Measurements from ENCODE around the gene IGLL5.
"Not testable (repeated sequence)": the region's sequence is repeated elsewhere in the genome, so short reads cannot be mapped to it uniquely, and the experiment has no call there.

The IGLL5 gene

DNA sequence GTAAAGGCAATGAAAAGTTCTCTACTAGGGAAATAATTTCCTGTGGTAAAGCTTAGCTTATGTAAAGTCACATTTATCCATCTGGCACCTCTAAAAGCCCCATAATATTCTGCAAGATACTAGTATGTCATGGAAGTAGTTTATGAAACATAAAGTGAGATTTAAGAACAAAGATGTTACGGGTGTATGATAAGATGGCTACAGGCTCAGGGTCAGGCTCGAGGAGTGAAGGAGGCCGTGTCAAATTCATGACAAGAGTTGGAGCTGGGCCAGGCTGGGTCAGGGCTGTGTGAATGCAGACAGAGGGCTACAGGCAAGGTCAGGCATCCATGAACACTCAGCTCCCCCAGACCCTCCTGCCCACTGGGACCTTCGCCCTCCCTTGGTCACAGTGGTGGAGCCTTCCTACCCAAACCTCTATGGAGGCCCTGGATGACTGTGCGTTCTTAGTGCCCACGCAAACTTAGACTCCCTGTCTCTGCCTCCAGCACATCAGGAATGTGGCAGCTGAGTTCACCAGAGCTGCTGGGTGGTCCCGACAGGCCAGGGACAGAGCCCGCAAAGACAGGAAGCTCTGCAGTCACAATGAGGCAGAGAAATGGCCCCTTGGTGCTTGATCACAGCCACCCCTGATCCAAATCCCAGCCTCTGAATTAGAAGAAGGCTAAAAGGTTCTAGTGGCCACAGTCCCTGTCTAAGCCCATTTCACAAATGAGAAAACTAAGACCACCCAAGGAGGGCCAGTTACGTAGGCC lies 14.8 kb downstream of the IGLL5 start:
- DNase-seq, result no peak

DNA sequence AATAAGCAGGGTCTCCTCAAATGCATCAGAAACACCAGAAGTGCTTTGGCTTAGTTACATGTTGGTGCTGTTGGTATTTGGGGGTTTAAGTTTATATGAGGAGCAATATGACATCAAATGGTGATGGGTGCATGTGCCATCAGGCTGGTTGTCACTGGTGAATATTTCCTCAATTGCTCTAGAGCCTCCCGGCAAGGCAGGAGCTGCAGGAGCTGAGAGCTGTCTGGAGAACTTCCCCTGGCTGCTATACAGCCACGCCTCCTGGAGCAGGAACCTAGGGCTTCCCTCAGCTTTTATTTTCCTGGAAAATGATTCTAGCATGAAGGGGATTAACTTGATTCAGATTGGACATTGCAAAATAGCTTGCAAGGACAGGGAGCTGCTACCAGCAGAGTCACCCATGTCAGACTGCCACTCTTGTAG lies 15.8 kb downstream of the IGLL5 start:
- no peak for DNase-seq

DNA sequence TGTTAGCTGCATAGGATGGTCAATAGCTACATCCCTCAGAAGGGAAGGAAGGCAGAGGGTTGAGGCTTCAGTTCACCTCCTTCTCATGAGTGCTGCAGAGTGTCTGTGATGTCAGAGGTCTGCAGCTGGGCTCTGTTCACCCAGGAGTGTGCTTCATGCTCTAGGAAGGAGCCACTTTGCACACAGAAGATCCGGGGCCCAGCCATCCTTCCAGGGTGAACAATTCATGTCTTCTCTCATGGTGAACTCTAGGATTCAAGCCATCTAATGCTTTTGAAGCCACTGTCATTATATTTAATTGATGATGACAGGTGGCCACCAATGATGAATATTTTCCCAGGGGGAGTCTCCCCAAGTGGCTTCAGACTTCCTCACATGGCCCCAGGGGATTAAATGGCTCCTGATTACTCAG lies 16.2 kb downstream of the IGLL5 start:
- not testable (repeated sequence) for DNase-seq

DNA sequence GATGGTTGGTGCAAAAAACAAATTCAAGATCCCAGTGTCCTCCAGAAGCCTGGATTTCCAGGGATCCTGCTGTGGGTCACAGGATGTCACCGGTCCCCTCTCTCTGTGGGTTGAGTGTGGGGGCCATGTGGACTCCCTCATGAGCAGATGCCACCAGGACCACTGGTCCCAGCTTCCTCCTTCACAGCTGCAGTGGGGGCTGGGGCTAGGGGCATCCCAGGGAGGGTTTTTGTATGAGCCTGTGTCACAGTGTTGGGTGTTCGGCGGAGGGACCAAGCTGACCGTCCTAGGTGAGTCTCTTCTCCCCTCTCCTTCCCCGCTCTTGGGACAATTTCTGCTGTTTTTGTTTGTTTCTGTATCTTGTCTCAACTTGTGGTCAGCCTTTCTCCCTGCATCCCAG lies 17.1 kb downstream of the IGLL5 start:
- DNase-seq, result not testable (repeated sequence)

DNA sequence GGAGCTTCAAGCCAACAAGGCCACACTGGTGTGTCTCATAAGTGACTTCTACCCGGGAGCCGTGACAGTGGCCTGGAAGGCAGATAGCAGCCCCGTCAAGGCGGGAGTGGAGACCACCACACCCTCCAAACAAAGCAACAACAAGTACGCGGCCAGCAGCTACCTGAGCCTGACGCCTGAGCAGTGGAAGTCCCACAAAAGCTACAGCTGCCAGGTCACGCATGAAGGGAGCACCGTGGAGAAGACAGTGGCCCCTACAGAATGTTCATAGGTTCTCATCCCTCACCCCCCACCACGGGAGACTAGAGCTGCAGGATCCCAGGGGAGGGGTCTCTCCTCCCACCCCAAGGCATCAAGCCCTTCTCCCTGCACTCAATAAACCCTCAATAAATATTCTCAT lies 18.8 kb downstream of the IGLL5 start:
- not testable (repeated sequence) for DNase-seq

DNA sequence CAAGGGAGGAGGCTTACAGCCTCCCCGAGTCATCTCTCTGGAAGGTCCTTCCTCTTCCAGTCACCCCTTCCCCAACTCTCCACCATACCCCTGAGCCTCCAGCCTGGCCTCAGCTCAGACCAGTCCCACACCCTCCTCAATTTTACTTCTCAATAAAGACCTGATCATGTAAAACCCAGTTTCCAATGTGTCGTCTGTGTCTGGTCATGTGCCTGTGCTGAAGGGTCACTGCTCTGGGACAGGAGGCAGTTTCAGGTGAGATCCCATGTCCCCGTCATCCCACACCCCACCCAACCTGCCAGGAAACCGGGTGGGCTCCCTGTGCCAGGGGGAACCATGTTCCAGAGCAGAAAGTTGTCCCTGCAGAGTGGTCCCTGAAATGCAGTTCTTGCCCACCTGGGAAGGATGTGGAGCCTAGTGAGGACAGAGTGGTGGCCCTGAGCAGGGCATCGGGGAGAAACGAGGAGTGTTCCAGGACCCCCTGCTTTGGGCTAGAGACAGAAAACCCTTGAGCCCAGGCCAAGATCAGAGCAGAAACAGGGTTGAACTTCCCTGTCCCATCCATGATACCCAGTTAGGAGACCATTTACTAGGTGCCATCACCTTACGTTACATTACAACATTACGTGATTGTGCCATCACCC lies 19.4 kb downstream of the IGLL5 start:
- DNase-seq, result no peak

DNA sequence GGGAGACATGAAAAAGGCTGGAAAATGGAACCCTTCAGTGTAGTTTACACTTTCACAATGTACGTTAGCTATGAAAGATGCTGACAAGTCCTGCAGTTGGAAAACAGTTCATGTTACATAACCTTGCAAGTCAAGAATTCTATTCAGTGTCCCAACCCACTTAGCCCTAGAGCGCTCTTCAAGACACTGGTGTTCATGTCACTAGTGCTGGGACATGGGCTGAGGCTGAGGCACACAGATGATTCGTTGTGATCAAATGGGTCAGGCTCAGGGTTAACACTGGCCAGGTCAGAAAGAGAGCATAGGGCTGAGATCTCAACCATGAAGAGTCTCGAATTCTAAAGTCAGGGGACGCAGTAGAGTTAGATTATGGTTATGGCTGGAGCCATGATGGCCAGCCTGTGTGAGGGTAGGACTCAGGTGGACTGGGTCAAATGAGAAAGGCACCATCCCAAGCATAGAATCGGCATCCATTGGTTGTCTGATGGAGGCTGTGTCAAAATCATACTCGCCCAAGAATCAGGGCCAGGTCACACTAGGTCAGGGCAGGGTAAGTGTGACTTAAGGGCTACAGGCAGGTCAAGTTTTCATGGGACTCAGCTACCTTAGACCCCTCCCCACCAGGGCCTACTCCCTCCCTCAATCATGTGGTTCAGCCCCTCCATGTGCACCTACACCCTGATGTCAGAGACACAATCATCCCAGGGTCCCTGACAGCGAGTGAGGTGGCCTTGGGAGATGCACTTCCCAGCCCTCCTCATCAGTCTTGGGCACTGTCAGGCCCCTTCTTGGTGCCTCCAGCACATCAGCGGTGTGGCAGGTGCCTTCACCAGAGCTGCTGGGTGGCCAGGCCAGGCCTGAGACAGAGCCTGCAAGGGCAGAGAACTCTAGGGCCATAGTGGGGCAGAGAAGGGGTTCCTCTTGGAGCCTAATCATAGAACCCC lies 20.2 kb downstream of the IGLL5 start:
- no peak for DNase-seq

DNA sequence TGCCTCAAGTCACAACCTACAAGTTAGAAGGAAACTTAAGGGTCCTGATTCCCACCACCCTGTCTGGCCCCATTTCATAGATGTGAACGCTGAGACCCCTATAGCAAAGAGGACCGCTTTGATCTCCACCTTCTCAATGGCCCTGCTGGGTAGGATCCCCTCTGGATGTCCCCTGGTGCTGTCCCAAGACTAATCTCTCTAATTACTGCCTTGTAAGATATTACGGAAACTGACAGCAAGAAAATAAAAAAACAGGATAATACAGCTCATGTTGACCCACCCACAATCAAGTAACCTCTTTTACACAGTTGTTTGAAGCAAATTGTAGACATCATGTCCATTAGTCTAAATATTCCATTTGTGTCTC lies 20.9 kb downstream of the IGLL5 start:
- DNase-seq, result no peak

DNA sequence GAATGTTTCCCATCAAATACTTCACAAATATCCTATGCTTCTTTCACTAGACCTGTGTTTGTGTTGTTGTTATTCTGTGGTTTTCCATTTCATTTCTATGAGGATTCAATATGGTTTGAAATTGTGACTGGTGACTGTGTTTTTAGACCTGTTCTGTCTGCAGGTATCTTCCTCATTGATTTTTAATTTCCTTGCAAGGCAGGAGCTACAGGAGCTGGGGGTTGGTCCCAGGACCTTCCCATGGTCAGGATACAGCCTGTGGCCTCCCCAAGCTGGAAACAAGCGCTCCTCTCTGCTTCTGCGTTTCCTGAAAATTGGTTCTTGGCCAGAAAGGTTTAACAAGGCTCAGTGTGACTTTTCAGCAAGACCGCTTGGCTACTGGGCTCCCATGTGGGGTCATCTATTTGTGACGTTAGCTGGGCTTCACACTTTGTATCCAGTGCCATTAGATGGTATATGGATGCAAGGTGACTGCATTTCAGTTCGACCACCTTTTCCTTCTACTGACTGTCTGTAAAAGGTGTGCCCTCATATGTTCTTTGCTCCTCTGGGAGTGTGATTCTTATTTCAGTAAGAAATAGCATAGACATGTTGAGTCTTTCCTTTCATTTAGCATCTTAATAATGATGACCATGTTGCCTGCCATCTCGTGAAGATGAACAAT lies 21.5 kb downstream of the IGLL5 start:
- no peak for DNase-seq

DNA sequence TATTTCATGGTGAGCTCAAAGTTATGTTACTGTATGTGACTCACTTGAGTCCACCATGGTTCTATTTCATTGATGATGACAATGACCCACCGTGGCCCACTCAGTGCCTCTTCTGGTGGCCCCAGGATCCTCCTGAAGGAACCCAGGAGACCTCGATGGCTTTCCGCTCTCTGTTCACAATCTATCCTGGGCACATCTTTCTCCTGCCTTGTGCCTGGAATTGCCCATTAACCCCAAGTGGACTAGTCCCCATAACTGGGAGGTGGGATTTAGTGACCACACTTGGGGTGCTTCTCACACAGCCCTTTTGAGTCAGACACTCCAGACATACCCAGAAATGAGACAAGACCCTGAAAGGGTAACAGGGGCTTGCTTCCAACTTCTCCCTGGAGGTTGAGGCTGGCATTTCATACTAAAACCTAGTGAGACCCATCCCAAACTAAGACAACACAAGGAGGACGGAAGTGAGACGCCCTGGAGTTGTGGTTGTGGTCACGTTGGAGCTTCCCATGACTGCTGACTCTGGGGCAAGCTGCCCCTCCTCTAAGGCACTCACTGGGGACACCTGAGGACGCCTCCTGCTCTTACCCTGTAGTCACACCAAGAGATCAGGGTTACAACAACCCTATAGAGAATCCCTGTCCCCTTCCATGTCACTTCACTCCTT lies 22.1 kb downstream of the IGLL5 start:
- DNase-seq, result no peak

DNA sequence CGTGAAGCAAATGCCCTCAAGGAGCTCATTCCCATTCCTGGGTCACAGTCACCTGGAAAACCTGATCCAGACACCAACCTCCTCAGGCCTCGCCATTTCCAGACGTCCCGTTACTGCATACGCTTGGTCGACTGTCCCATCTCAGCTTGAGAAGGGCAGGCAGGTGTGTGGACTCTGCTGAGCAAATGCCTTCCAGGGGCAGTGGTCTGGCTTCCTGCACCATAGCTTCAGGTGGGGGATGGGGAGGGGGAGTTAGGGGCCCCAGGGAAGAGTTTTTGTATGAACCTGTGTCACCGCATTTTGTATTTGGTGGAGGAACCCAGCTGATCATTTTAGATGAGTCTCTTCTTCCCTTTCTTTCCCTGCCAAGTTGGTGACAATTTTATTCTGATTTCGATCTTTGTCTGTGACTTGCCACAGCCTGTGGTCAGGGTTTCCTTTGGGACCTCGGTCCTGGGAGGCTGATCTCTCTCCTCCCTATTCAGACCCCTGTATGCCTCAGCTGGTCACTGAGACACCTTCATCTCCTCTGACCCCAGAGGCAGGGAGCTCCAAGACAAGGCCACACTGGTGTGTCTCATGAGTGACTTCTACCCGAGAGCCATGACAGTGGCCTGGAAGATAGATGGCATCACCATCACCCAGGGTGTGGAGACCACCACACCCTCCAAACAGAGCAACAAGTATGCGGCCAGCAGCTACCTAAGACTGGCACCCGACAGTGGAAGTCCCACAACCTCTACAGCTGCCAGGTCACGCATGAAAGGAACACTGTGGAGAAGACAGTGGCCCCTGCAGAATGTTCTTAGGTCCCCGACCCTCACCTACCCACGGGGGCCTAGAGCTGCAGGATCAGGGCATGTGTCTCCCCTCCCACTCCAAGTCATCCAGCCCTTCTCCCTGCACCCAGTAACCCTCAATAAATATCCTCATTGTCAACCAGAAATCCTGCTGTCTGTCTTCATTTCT lies 22.9 kb downstream of the IGLL5 start:
- DNase-seq, result no peak

DNA sequence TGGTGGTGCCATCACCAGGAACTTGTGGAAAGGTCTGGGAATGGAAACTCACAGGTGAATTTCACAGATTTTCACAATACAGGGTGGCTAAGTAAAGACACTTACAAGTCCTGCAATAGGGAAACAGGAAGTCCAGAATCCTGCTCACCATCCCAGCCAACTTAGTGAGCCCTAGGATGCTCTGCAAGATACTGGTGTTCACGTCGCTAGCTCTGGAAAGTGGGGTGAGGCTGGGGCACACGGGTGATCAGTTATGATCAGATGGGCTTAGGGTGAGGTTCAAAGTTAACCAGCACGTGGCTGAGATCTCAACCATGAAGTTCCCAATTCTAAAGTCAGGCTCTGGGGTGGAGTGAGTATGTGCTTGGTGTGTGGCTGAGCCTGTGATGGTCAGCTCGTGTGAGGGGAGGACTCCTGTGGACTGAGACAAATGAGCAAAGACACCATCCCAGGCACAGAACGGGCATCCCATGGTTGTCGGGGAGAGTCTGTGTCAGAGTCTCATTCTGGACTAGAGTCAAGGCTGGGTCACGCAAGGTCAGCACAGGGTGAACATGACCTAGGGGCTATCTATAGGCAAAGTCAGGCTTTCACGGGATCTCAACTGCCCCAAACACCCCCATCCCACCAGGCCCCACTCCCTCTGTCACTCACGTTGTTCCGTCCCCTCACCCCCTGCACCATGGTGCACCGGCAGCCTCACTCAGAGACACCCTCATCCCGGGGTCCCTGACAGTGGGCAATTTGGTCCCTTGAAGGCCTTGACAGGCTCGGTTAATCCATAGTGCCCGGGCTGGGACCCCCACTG lies 23.9 kb downstream of the IGLL5 start:
- no peak for DNase-seq

DNA sequence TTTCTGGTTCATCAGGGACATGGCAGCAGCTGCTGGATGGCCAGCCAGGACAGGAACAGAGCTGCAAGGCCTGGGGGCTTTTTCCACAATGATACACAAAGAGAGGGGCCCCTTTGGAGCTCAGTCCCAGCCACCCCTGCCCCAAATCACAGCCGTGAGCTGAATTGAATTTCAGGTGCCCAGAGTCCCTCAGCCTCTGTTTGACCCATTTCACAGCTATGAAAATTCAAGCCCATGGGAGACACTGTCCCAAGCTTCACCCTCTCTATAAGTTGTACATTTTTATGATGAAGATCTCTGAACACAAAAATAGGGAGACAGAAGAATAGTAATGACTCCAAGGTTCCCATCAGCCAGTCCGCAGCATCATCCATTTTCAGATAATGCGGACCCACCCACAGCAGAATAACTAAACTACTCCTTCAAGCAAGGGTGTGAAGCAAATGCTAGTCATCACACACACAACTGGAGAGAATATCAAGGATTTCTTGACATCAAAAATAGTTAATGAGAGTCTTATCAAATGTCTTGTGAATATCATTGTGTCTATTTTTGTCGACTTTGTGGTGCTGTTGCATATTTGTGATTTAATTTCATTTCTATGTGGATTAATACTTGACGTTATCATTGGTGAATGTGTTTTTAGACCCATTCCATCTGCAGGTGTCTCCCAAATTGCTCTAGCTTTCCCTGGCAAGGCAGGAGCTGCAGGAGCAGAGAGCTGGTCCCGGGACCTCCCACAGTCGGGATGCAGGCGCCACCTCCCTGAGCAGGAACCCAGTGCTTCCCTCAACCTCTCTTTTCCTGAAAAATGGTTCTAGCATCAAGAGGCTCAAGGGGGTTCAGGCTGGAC lies 24.7 kb downstream of the IGLL5 start:
- no peak for DNase-seq

DNA sequence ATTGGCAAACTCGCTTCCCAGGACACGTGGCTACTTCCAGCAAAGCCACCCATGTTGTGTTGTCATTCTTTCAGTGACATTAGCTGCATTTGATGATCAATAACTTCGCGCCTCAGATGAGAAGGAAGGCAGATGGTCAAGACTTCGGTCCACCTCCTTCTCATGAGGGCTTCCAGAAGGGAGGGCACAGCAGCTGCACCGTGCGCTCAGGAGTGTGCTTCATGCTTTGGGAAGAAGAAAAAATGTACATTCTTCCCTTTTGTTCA lies 25.3 kb downstream of the IGLL5 start:
- no peak for DNase-seq

DNA sequence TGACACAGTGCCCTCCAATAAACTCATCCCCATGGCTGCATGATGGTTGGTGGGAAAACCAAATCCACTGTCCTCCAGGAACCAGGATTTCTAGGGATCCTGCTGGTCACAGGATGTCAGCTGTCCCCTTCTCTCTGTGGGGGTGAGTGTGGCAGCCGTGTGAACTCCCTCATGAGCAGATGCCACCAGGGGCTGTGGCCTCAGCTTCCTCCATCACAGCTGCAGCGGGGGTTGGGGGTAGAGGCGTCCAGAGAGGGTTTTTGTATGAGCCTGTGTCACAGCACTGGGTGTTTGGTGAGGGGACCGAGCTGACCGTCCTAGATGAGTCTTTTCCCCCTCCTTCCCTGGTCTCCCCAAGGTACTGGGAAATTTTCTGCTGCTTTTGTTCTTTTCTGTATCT lies 26.4 kb downstream of the IGLL5 start:
- no peak for DNase-seq

DNA sequence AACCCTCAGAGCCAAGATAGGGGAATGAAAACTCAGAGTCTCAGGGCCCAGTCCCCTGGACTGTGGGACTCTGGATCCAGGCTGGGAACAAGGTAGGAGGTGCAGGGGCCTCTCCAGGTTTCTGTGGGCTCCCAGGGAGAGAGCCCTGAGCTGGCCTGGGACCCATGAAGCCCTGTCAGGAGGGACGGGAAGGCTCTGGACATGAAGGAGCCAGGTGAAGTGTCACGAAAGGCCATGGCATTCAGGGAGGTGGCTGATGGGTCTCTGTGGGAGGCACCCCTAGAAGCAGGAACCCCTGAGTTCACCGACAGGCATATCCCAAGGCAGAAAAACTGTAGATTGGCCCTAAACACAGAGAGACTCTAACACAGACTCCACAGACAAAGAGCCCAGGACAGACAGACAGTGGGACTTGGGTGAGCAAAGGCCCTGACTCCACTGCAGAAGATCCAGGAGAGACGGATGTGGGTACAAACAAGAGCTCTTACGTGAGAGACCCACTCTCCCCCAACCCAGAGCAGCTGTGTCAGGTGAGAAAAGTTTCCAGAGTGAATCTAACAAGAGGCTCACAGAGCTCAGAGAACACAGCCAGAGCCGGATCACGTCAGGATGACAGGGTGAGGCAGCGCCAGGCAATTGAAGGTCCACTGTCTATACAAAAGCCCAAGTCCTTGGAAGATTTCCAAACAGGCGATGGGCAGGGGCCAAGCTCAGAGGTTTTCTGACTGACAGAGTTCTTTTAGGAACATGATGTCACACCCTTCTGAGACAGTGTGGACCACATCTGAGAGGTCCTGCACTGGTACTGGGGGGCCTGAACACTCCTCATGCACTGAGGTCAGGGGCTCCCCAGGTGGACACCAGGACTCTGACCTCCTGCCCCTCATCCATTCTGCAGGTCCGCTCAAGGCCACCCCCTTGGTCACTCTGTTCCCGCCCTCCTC lies 27.4 kb downstream of the IGLL5 start:
- no peak for DNase-seq

DNA sequence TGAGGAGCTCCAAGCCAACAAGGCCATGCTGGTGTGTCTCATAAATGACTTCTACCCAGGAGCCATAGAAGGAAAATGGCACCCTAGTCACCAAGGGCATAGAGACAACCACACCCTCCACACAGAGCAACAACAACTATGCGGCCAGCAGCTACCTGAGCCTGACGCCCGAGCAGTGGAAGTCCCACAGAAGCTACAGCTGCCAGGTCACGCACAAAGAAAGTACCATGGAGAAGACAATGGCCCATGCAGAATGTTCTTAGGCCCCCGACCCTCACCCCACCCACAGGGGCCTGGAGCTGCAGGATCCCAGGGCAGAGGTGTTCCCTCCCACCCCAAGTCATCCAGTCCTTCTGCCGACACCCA lies 28.0 kb downstream of the IGLL5 start:
- no peak for DNase-seq

DNA sequence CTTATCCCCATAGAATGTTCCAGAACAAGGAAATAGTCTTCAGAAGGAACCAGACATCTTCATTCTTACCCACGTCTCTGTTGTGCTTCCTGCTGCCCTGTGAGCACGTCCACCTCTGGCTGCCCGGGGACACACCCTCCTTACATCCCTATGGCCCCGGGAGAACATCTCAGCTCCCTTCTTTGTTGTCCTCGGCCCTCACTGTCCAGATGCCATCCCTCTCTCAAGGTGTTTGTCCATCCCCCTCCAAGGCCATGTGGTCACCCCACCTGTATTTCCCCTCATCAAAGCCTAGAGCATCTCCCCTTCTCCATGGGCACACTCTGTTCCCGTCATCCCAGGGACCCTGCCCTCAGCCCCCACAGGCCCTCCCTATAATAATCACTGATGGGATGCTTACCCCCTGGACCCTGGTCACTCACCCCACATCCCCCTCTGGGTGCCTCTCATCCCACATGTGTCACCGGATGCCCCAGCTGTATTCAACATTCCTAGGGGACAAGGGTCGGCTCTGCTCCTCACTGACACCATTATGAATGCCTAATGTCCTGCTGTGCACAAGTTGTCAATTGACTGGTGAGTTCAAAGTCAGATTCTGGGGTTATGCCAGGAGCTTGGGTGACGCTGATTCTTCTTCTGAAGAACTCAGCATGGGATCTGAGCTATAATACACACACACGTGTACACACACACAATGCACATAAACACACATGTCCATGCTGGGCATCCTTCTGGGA lies 28.8 kb downstream of the IGLL5 start:
- no peak for DNase-seq
